Effector memory CD4-positive, alpha-beta T cell (primary cell): ENCODE measurements around the gene RAB36.

Source experiments
- DNase-seq, 3 donors: peaks; one replicate each; pipeline ENCODE4 v3.0.0-alpha.2; 2020
- H3K27ac ChIP-seq: 2 replicates; pipeline ENCODE4 v1.7.0; 2013; ENCODE audit warnings: mild to moderate bottlenecking, low read length, moderate library complexity; ENCODE audit not compliant: insufficient read depth, poor library complexity, severe bottlenecking
- H3K27me3 ChIP-seq: replicated peaks from 2 replicates; pipeline ENCODE4 v1.7.0; 2013; ENCODE audit warnings: mild to moderate bottlenecking, low read length; ENCODE audit not compliant: insufficient read depth, control insufficient read depth, poor library complexity, severe bottlenecking
- H3K36me3 ChIP-seq: 2 replicates; pipeline ENCODE4 v1.7.0; 2013; ENCODE audit warnings: mild to moderate bottlenecking, low read length, moderate library complexity; ENCODE audit not compliant: control insufficient read depth, insufficient read depth
- H3K4me1 ChIP-seq: 2 replicates; pipeline ENCODE4 v1.7.0; 2013; ENCODE audit warnings: low read length, mild to moderate bottlenecking; ENCODE audit not compliant: control insufficient read depth, insufficient read depth, poor library complexity, severe bottlenecking
- H3K4me3 ChIP-seq: 2 replicates; pipeline ENCODE4 v1.7.0; 2013; ENCODE audit warnings: low read length, low read depth, mild to moderate bottlenecking; ENCODE audit not compliant: insufficient read depth, poor library complexity, severe bottlenecking
- H3K9me3 ChIP-seq: 2 replicates; pipeline ENCODE4 v1.7.0; 2013; ENCODE audit warnings: mild to moderate bottlenecking, low read length, moderate library complexity; ENCODE audit not compliant: control insufficient read depth

The RAB36 gene

GRCh38 chr22:23115369-23115768 lies 29.9 kb upstream of the RAB36 start:
- H3K4me3 ChIP-seq: no peak overlapping the region
- peaks cover 13% of the 10 kb centered on the region for H3K4me1 ChIP-seq
- no peaks in the 10 kb centered on the region for H3K9me3 ChIP-seq
- no peak for DNase-seq
- H3K27me3 ChIP-seq: no peaks in the 10 kb centered on the region
- no peak overlapping the region for H3K27ac ChIP-seq
- no peaks in the 10 kb centered on the region for H3K36me3 ChIP-seq

GRCh38 chr22:23115825-23116494 lies 29.3 kb upstream of the RAB36 start:
- no peak overlapping the region for H3K27ac ChIP-seq
- H3K4me3 ChIP-seq: no peak overlapping the region
- DNase-seq: no peak
- H3K4me1 ChIP-seq: peaks cover 13% of the 10 kb centered on the region
- no peaks in the 10 kb centered on the region for H3K27me3 ChIP-seq
- H3K9me3 ChIP-seq: no peaks in the 10 kb centered on the region
- no peaks in the 10 kb centered on the region for H3K36me3 ChIP-seq

GRCh38 chr22:23116506-23117263 lies 28.6 kb upstream of the RAB36 start:
- no peak overlapping the region for H3K4me3 ChIP-seq
- no peaks in the 10 kb centered on the region for H3K27me3 ChIP-seq
- no peaks in the 10 kb centered on the region for H3K9me3 ChIP-seq
- no peak for DNase-seq
- H3K27ac ChIP-seq: no peak overlapping the region
- no peaks in the 10 kb centered on the region for H3K36me3 ChIP-seq
- peaks cover 13% of the 10 kb centered on the region for H3K4me1 ChIP-seq

- Histone ChIP-seq H3K27ac (no peak overlapping the region), H3K36me3 (no peaks in the 10 kb centered on the region), H3K9me3 (no peaks in the 10 kb centered on the region), H3K27me3 (no peaks in the 10 kb centered on the region), H3K4me3 (no peak overlapping the region), H3K4me1 (peaks cover 13% of the 10 kb centered on the region)
- no peak for DNase-seq
Measured at GRCh38 chr22:23117275-23117674, 28.0 kb upstream of the RAB36 start.

GRCh38 chr22:23117891-23118646 lies 27.2 kb upstream of the RAB36 start:
- Histone ChIP-seq H3K9me3 (no peaks in the 10 kb centered on the region), H3K27me3 (no peaks in the 10 kb centered on the region), H3K4me3 (no peak overlapping the region), H3K27ac (no peak overlapping the region), H3K4me1 (peaks cover 13% of the 10 kb centered on the region), H3K36me3 (no peaks in the 10 kb centered on the region)
- no peak for DNase-seq

GRCh38 chr22:23118647-23119493 lies 26.4 kb upstream of the RAB36 start:
- H3K4me1 ChIP-seq: peaks cover 13% of the 10 kb centered on the region
- H3K4me3 ChIP-seq: no peak overlapping the region
- no peak for DNase-seq
- H3K27me3 ChIP-seq: no peaks in the 10 kb centered on the region
- peak overlapping the region; percentile 61 for H3K27ac ChIP-seq
- H3K9me3 ChIP-seq: no peaks in the 10 kb centered on the region
- no peaks in the 10 kb centered on the region for H3K36me3 ChIP-seq

- Histone ChIP-seq H3K4me3 (no peak overlapping the region), H3K36me3 (no peaks in the 10 kb centered on the region), H3K9me3 (no peaks in the 10 kb centered on the region), H3K27ac (peak overlapping the region; percentile 61), H3K4me1 (peaks cover 13% of the 10 kb centered on the region), H3K27me3 (no peaks in the 10 kb centered on the region)
- DNase-seq: peak; percentile 45 to 58 (median 57)
Measured at GRCh38 chr22:23119494-23120414, 25.5 kb upstream of the RAB36 start.

- H3K36me3 ChIP-seq: no peaks in the 10 kb centered on the region
- no peak for DNase-seq
- H3K27ac ChIP-seq: peak overlapping the region; percentile 61
- H3K9me3 ChIP-seq: no peaks in the 10 kb centered on the region
- no peaks in the 10 kb centered on the region for H3K27me3 ChIP-seq
- peaks cover 13% of the 10 kb centered on the region for H3K4me1 ChIP-seq
- no peak overlapping the region for H3K4me3 ChIP-seq
Measured at GRCh38 chr22:23120415-23120899, 24.8 kb upstream of the RAB36 start.

- Histone ChIP-seq H3K36me3 (no peaks in the 10 kb centered on the region), H3K27me3 (no peaks in the 10 kb centered on the region), H3K27ac (no peak overlapping the region), H3K4me3 (no peak overlapping the region), H3K9me3 (no peaks in the 10 kb centered on the region), H3K4me1 (peaks cover 13% of the 10 kb centered on the region)
- no peak for DNase-seq
Measured at GRCh38 chr22:23121000-23121421, 24.3 kb upstream of the RAB36 start.
